ENCODE results near the gene WDR88.

DNA sequence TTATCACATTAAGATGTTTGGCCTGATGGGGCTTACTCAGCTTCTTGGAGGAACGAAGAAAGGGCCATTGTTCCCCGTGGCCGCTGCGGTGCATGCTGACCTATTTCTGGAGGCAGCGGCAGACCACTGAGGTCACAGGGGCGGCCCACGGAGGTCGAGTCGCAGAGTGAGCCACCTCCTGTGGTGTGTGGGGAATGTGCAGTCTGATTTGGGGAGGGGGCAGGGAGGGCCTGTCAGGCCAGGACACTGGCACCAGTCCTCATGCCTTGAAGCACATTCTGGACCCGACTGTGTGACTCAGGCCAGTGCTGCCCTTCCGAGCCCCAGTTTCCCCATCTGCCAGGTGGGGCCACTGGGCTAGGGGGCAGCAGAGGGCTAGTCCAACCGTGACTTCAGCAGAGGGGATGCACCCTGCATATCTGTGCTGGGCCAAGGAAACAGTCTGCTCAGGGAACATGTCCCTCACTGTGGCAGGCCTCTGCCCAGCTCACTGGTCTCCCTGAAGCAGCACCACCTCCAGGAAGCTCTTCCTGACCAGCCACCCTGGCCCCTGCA, 87.4 kb downstream of the WDR88 start:
- no peak for TF ChIP-seq POLR2AphosphoS5 (IDR thresholded peaks at IDR 0.05)
- TF ChIP-seq, protein P1, sequence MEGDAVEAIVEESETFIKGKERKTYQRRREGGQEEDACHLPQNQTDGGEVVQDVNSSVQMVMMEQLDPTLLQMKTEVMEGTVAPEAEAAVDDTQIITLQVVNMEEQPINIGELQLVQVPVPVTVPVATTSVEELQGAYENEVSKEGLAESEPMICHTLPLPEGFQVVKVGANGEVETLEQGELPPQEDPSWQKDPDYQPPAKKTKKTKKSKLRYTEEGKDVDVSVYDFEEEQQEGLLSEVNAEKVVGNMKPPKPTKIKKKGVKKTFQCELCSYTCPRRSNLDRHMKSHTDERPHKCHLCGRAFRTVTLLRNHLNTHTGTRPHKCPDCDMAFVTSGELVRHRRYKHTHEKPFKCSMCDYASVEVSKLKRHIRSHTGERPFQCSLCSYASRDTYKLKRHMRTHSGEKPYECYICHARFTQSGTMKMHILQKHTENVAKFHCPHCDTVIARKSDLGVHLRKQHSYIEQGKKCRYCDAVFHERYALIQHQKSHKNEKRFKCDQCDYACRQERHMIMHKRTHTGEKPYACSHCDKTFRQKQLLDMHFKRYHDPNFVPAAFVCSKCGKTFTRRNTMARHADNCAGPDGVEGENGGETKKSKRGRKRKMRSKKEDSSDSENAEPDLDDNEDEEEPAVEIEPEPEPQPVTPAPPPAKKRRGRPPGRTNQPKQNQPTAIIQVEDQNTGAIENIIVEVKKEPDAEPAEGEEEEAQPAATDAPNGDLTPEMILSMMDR (IDR thresholded peaks at IDR 0.05): no peak
- no peak for TF ChIP-seq POLR2A (IDR thresholded peaks at IDR 0.05)
